Measurements from ENCODE around the gene ZIC4. TPM values are rescaled to one million over a fixed set of nuclear protein-coding genes. Genes with fewer than 3 reads are reported as not detected.

The ZIC4 gene
- total RNA-seq: not detected
- polyA plus RNA-seq (2013, experiment 1 of 2): not detected
- polyA plus RNA-seq (2013, experiment 2 of 2): 0.14 TPM
- total RNA-seq: 0 to 0.20 (median 0) reads per million in 172 experiments

DNA sequence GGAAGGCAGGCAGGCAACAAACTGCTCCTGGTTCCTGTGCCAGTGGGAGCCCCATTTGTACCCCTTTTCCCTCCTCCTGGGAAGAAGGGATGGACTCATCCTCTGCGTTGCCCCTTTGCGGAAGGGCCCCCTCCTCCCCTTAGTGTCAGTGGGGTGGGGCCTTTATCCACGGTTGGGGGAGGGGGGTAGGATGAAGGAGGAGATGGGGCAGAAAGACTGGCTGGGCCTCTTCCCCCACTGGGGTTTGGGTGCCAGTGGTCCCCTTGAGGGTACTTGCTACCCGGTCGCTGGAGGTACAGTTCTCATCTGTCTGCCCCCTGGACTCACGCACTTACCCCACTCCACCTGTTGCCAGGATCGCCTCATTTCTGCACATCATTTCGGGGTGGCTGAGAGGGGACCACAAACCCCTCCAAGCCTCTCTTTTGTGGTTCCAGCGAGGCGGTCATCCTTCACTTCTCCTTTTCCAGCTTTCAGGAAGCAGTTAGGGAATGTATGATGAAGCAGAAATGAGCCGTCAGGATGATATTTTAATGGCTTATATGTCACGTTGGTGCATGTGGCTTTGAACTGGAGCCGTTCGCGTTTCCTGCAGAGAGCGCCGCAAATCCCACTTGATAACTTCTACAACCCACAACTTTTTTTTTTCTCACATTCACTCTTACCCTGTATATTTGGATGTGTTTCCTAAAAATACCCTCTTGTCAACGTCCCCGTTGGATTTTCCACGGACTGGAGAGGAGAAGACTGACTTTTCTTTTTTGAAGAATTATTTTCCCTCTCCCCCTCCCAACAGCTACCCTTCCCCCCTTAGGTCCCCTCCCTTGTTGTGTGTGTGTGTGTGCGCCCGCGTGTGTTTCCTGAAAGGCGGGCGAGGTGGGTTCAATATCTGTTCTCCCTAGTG, at the start of gene ZIC4:
TSS of gene ZIC4 (minus strand) at position 516 of the 904 bp plus-strand sequence. CDS start 3,746 bp downstream, outside the sequence.
- H3K27me3 Mint-ChIP-seq: peaks cover 85% of the 10 kb centered on the region
- H3K4me3 Mint-ChIP-seq: no peak within 1 kb of the TSS
- CTCF ChIA-PET: no interaction called here
- Histone ChIP-seq H3K4me1 (ENCODE audit: insufficient read depth, low read length) (peaks cover 14% of the 10 kb centered on the region), H3K27ac (ENCODE audit: low read depth in 1 of 2, low read length in 2 of 2) (no peak within 1 kb of the TSS), H3K27me3 (ENCODE audit: control insufficient read depth in 1 of 2, insufficient read depth in 2 of 2, low read length in 2 of 2) (peaks cover 67 to 93% of the 10 kb centered on the region in 2 experiments), H3K4me3 (ENCODE audit: low read length) (no peak within 1 kb of the TSS), H3K36me3 (ENCODE audit: insufficient read depth, low read length) (no peaks in the 10 kb centered on the region), H3K9me3 (ENCODE audit: control insufficient read depth in 1 of 2, insufficient read depth in 1 of 2, low read length in 2 of 2) (peaks cover 5 to 57% of the 10 kb centered on the region in 2 experiments)
- H3K27ac Mint-ChIP-seq: no peak within 1 kb of the TSS
- no peak for ATAC-seq (ENCODE audit: poor library complexity)
- no peak for DNase-seq
- POLR2A ChIA-PET: no interaction called here
- peaks cover 2% of the 10 kb centered on the region for H3K4me1 Mint-ChIP-seq (ENCODE audit: low read depth)
- peaks cover 2% of the 10 kb centered on the region for H3K9me3 Mint-ChIP-seq
- no peaks in the 10 kb centered on the region for H3K36me3 Mint-ChIP-seq (ENCODE audit: low read depth)
- intact Hi-C loops (cut with DNase I, micrococcal nuclease): no loop called here
- TF ChIP-seq, protein P1, sequence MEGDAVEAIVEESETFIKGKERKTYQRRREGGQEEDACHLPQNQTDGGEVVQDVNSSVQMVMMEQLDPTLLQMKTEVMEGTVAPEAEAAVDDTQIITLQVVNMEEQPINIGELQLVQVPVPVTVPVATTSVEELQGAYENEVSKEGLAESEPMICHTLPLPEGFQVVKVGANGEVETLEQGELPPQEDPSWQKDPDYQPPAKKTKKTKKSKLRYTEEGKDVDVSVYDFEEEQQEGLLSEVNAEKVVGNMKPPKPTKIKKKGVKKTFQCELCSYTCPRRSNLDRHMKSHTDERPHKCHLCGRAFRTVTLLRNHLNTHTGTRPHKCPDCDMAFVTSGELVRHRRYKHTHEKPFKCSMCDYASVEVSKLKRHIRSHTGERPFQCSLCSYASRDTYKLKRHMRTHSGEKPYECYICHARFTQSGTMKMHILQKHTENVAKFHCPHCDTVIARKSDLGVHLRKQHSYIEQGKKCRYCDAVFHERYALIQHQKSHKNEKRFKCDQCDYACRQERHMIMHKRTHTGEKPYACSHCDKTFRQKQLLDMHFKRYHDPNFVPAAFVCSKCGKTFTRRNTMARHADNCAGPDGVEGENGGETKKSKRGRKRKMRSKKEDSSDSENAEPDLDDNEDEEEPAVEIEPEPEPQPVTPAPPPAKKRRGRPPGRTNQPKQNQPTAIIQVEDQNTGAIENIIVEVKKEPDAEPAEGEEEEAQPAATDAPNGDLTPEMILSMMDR (IDR thresholded peaks at IDR 0.05): no peak

DNA sequence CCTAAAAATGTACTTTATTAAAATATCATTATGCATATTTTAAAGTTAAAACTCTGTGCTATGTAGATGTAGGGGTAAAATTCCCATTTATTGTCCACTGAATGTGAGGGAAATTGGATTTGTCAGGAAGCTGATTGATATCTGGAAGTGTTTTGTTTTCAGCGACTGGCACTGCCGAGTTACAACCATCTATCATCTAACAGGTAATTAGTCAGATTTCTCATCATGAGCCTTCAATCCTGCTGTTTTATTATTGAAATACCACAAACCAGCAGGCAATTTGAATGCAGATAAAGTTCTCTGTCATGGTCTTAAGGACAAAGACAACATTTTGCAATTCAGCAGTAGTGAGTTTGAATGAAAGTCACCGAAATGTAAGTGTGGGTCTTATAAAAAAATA, 43.3 kb upstream of the ZIC4 start:
- Histone ChIP-seq H3K4me3 (ENCODE audit: low read length) (no peak overlapping the region), H3K4me1 (ENCODE audit: insufficient read depth, low read length) (no peaks in the 10 kb centered on the region), H3K36me3 (ENCODE audit: insufficient read depth, low read length) (no peaks in the 10 kb centered on the region), H3K27me3 (ENCODE audit: control insufficient read depth in 1 of 2, insufficient read depth in 2 of 2, low read length in 2 of 2) (no peaks in the 10 kb centered on the region), H3K9me3 (ENCODE audit: control insufficient read depth in 1 of 2, insufficient read depth in 1 of 2, low read length in 2 of 2) (peaks cover 0 to 3% of the 10 kb centered on the region in 2 experiments), H3K27ac (ENCODE audit: low read depth in 1 of 2, low read length in 2 of 2) (no peak overlapping the region)
- Mint-ChIP-seq H3K27me3 (no peaks in the 10 kb centered on the region), H3K4me3 (no peak overlapping the region), H3K27ac (no peak overlapping the region), H3K4me1 (ENCODE audit: low read depth) (no peaks in the 10 kb centered on the region), H3K9me3 (peaks cover 2% of the 10 kb centered on the region), H3K36me3 (ENCODE audit: low read depth) (no peaks in the 10 kb centered on the region)
- TF ChIP-seq, protein P1 (IDR thresholded peaks at IDR 0.05): no peak
- DNase-seq (no peak), ATAC-seq (ENCODE audit: poor library complexity) (no peak)
- ChIA-PET CTCF (no interaction called here), POLR2A (no interaction called here)
- intact Hi-C loops (cut with DNase I, micrococcal nuclease): no loop called here

DNA sequence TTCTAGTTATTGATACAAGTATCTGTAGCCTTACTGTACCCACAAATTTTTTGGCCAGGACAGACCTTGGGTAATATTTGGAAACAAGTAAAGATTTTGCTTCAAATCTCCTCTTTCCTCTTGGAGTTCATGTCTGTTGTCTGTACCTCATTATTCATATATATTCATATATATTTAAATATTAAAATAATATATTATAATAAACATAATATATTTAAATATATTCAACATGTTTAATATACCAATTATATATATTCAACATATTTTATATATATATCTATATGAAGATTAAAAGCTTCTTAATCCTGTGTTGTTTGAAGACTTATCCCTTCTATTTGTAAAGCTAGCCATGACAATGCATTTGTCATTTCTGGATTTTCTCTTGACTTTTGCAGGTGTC, 40.9 kb upstream of the ZIC4 start:
- Mint-ChIP-seq H3K4me1 (ENCODE audit: low read depth) (no peaks in the 10 kb centered on the region), H3K36me3 (ENCODE audit: low read depth) (no peaks in the 10 kb centered on the region), H3K27me3 (no peaks in the 10 kb centered on the region), H3K9me3 (peaks cover 2% of the 10 kb centered on the region), H3K27ac (no peak overlapping the region), H3K4me3 (no peak overlapping the region)
- Histone ChIP-seq H3K4me3 (ENCODE audit: low read length) (no peak overlapping the region), H3K27ac (ENCODE audit: low read depth in 1 of 2, low read length in 2 of 2) (no peak overlapping the region), H3K27me3 (ENCODE audit: control insufficient read depth in 1 of 2, insufficient read depth in 2 of 2, low read length in 2 of 2) (no peaks in the 10 kb centered on the region), H3K4me1 (ENCODE audit: insufficient read depth, low read length) (no peaks in the 10 kb centered on the region), H3K9me3 (ENCODE audit: control insufficient read depth in 1 of 2, insufficient read depth in 1 of 2, low read length in 2 of 2) (peaks cover 0 to under 1% of the 10 kb centered on the region in 2 experiments), H3K36me3 (ENCODE audit: insufficient read depth, low read length) (no peaks in the 10 kb centered on the region)
- ChIA-PET POLR2A (no interaction called here), CTCF (interaction anchor here (0.6 kb wide), 1 partner anchor 258 kb away, joined by 3 read pairs; no protein-coding TSS in a partner anchor)
- no peak for ATAC-seq (ENCODE audit: poor library complexity)
- DNase-seq: no peak
- TF ChIP-seq, protein P1 (IDR thresholded peaks at IDR 0.05): no peak
- intact Hi-C loops (cut with DNase I, micrococcal nuclease): no loop called here
